ENCODE data around the gene QRSL1.
"Not testable (repeated sequence)": the region's sequence is repeated elsewhere in the genome, so short reads cannot be mapped to it uniquely, and the experiment has no call there.

QRSL1 gene

DNA sequence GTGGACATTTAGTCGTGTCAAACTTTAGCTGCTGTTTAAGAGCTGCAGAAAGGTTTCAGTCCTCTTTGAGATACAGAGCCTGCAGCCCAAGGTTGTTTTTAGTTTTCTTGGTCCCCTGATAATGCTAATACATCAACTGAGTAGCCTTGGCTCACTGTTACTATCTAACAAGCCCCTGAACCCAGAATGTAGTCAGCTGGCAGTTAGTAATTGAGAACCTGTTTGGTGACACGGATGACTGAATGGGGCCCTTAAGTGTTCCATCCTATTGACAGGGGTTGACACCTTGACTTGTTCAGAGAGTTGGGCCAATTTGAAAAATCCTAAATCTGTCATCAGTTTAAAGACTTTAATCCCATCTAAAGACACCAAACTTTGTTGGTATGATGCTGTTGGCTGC lies 2.9 kb upstream of the QRSL1 start:
- no peak for DNase-seq

DNA sequence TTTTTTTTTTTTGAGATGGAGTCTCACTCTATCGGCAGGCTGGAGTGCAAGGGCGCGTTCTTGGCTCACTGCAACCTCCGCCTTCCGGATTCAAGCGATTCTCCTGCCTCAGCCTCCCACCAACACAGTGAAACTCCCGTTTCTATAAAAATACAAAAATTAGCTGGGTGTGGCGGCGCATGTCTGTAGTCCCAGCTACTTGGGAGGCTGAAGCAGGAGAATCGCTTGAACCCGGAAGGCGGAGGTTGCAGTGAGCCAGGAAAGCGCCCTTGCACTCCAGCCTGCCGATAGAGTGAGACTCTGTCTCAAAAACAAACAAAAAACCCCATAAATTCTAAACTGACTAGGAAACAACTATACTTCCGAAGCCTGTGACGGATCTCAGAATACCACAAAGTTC lies 1.6 kb upstream of the QRSL1 start:
- DNase-seq: not testable (repeated sequence)

GRCh38 chr6:106628658-106629102 lies 698 bp upstream of the QRSL1 start:
- DNase-seq: no peak

DNA sequence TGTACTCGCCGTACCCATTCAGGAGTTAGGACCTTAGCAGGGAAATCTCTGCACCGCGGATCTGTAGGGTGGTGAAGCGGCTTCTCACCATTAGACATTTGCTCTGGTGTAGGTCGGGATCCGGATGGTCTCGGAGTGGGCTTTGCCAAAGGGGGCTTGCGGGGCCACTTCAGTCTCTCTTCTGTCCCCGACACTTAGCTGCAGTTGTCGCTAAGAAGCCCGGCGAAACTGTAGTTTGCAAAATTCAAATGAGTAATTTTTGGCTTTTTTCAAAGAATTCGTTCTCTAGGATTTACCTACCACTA lies 433 bp downstream of the QRSL1 start:
- DNase-seq: no peak

DNA sequence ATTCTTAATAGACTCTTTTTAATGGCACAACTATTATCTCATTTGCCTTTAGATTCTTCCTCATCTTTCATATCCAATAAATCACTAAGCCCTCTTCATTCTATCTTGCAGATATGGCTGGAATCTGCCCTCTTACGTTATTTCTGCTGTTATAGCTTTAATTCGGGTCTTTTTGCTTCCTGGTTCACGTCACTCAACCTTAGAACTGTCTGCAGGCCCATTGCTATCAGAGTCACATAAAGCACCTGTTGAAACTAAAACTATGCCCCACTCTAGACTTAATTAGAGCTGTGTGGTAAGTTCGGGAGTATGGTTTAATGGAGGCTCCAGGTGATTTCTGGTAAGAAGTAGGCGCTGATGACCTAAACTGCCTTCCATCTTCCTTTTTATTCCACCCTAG lies 988 bp downstream of the QRSL1 start:
- DNase-seq: no peak

GRCh38 chr6:106631346-106631745 lies 2.0 kb downstream of the QRSL1 start:
- DNase-seq: no peak

GRCh38 chr6:106634565-106634964 lies 5.2 kb downstream of the QRSL1 start:
- DNase-seq: no peak

GRCh38 chr6:106637051-106637716 lies 7.8 kb downstream of the QRSL1 start:
- no peak for DNase-seq

DNA sequence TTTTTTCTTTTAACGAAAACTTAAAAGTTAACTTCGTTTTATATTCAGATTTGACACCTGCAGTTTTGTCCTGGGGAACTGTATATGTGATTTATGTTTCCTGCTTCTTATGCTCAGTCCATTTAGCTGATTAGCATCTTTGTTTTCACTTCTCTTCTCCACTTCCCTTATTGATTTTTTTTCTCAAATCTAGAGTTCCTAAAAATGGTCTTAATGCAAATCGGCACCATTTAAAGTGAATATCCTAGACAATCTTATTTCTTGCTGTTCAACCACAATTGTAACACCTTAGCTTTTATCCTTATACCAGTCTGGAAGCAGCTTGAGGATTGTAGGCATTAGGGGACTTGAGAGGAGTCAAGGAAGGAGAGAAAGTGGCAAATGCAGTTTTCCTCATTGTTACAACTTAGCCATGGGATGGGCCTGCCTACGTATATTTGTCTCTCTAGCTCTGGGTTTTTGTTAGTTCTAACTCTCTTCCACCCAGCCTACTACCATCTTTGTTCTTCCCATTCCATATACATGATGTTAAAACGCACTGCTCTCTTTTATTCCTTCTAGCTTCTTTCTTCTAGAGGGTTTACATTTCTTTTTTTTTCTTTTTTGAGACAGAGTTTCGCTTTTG lies 8.5 kb downstream of the QRSL1 start:
- no peak for DNase-seq

GRCh38 chr6:106639812-106640211 lies 10.4 kb downstream of the QRSL1 start:
- no peak for DNase-seq

GRCh38 chr6:106642476-106642875 lies 13.1 kb downstream of the QRSL1 start:
- DNase-seq: no peak

- DNase-seq: no peak
Measured at GRCh38 chr6:106643061-106643460, 13.7 kb downstream of the QRSL1 start.

DNA sequence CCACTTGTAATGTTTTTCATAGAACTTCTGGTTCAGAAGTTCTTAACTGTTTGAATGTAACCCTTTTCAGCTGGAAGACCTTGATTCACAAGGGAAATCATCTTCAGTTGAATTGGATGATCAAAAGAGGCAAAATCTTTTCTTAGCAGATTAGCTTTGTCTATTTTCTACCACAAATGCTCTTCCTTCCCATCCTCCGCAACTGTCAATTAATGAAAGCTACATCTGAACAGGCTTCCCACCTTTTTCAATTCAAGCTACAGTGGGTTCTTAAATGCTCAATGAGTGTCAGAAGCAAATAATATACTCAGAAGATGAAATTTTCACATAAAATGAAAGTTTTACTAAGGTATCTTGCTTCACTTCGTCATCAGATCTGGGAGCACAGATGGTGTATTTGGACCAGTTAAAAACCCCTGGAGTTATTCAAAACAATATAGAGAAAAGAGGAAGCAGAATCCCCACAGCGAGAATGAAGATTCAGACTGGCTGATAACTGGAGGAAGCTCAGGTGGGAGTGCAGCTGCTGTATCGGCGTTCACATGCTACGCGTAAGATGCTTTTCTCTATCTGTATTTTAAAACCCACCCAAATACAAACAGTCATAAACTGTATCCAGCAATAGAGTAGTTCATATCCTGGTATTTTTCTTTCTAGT lies 19.4 kb downstream of the QRSL1 start:
- DNase-seq: no peak

- DNase-seq: no peak
Measured at GRCh38 chr6:106658469-106658868, 29.1 kb downstream of the QRSL1 start.

- no peak for DNase-seq
Measured at GRCh38 chr6:106659859-106660258, 30.5 kb downstream of the QRSL1 start.

DNA sequence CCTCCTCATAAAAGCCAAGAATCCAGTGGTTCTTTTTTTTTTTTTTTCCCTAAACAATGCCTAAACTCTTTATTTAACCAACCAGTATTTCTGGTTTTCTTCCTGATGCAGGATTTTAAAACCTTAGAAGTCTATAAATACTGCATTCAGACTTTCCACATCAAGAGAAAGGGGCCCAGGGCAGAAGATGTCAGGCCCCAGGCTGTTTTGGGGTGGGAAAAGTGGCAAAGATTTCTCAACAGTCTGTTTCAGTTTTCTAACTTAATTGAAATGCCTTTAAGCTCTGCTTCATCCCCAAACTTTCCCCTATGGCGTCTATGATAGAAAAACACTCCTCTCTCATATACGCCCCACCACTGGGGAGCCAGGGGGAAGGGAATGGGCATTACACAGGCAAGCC lies 33.1 kb downstream of the QRSL1 start:
- no peak for DNase-seq

DNA sequence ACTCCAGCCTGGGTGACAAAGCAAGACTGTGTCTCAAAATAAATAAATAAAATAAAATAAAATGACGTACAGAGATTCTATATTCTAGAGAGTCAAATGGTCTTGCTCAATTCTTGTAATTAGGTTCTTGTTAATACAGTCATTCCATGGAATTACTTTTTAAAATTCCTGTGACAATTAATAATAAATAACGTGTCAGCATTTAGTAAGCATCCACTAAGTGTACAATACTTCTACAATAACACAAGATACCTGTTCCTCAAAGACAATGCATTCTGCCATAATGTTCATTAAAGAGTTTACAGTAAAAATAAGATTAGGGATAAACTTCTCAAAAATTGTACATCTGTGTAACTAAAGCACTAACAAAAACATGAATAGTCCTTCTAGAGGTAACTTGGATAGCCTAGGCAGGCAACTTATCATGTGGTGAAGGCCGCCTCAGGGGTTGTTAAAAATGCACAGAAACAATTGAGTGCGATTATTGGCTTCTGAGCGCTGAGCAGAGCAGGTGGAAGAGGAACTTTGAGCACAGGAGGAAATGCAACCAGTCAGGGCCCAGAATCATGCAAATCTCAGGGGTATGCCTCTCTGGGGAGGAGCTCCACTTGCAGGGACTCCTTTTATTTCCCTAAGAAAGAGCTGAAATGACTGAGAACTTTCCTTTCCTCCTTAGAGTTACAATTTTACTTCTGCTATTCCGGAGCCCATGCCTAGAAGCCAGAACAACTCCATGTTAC lies 37.1 kb downstream of the QRSL1 start:
- DNase-seq: no peak

DNA sequence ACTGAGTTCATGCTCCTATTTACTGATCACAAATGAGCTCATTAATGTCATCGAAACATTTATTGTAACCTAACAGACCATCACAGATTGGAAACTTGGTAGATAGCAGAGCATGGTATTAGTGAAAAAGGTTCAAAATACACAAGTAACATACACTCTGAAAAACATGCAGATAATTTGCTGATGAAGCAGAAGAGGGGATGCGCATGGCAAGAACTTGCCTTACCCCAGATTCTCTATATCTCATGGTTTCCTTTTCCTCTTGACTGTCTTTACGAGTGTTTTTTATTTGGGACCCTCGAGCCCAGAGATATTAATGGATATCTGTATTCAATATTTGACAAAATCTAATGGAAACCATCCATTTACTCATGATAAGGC lies 37.6 kb downstream of the QRSL1 start:
- DNase-seq: no peak

- DNase-seq: no peak
Measured at GRCh38 chr6:106670236-106670635, 40.9 kb downstream of the QRSL1 start.

- DNase-seq: no peak
Measured at GRCh38 chr6:106671651-106672050, 42.3 kb downstream of the QRSL1 start.

- DNase-seq: no peak
Measured at GRCh38 chr6:106674541-106675229, 45.3 kb downstream of the QRSL1 start.

DNA sequence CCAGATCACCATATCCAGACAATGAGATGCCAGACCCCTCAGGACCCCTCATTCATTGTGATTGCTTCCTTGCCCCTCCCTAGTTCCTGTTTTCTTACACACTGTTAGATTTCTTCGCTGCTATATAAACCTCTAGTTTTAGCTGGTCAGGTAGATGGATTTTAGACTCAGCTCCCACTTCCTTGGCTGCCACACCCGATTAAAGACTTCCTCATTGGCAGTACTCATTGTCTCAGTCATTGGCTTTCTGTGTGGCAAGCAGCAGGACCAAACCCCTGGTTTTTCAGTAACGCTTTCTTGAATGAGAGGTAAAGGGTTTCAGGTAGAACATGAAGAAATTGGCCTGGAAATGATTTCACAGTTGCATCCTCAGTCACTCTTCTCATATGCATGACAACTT lies 47.9 kb downstream of the QRSL1 start:
- DNase-seq: no peak

DNA sequence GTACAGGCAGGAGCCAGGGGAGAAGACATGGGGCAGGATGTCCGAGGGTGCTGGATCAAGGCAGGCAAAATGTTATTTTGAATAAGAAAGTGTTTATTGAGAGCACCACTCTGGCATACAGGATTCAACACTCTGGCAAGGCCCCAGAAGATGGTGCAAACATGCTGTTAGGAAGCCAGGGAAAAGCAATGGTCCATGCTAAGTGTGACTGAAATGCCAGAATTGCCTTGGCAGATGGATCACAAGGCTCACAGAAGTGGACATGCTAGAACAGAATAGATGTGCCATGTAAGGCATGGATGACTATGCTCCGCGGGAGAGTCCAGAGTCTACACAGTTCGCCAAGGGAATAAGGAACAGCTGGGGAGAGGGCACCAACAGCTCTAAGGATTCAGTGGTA lies 54.6 kb downstream of the QRSL1 start:
- DNase-seq: no peak
